ENCODE results near the gene CCDC57. TPM values are rescaled to one million over a fixed set of nuclear protein-coding genes. Genes with fewer than 3 reads are reported as not detected.
A peak's percentile ranks its signal among the peaks of the same experiment; 100 is the strongest.
"Not testable (repeated sequence)": the region's sequence is repeated elsewhere in the genome, so short reads cannot be mapped to it uniquely, and the experiment has no call there.

Gene CCDC57
- total RNA-seq, 1 experiment from 2014 or later: 14.6 TPM

DNA sequence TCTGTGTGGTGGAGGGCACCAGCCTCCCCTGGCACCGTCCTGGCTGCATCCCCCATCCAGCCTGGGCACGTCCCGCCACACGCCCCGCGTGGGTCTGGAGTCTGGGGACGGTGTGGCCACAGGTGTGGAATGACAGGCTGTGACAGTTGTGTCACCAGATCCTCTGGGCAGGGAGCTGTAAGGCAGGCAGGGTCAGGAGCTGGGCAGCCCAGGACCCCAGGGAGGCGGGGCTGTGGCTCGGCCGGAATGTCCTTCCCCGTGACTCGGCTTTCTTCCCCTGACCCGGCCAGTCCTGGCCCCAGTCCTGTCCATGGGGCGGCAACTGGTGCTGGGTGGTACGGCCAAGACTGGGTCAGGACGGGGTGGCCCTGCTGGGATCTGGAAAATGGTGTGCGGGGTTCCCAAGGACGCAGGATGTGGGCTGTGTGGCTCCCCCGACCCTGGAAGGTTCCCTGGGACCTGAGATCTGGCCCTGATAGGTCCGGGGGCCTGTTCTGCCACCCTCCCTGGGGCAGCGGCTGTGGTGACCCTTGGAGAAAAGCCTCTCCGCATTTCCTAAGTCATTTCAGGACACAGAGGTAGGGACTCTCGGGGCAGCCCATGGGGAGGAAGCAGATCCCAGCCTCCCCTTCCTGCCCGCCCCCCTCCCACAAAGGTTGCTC, 12.9 kb upstream of the CCDC57 start:
- no peak for DNase-seq (ENCODE audit: low spot score)

DNA sequence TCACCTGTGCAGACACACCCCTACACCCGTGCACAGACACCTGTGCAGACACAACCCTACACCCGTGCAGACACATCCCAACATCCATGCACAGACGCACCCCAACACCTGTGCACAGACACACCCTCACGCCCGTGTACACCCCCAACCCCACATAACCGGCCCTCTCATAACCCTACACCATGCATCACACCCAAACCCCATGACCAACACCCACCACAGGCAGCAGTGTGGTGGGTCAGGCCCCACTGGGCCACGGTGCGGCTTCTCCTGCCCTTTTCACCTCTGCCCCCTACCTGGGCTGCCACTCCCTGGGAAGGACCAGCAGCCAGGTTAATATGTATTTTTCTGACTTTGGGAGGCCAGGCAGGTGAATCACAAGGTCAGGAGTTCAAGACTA, 12.0 kb upstream of the CCDC57 start:
- no peak for DNase-seq (ENCODE audit: low spot score)

DNA sequence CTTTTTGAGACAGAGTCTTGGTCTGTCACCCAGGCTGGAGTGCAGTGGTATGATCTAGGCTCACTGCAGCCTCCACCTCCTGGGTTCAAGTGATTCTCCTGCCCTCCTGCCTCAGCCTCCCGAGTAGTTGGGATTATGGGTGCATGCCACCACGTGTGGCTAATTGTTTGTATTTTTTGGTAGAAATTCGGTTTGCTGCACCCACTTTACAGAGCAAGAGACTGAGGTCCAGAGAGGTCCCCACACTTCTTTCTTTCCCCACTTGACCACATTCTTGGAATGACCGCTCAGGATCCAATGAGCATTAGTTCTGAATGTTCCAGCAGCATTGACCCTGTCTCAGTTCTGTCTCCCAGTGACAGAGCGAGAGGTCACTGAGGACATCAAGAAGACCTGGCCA, 10.9 kb upstream of the CCDC57 start:
- DNase-seq (ENCODE audit: low spot score): no peak

DNA sequence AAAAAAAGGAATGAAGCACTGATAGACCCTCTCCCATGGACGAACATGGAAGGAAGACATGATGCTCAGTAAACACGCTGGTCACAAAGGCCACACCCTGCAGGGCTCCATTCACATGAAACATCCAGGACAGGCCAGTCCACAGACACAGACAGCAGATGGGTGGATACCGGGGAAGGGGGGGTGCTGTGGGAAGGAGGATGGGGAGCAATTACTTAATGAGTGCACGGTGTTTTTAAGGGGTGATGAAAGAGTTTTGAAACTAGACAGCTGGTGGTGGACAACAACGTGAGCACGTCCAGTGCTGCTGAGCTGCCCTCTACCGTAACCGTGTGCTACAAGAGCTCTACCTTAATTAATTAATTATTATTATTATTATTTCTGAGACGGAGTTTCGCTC, 10.2 kb upstream of the CCDC57 start:
- DNase-seq (ENCODE audit: low spot score): no peak

DNA sequence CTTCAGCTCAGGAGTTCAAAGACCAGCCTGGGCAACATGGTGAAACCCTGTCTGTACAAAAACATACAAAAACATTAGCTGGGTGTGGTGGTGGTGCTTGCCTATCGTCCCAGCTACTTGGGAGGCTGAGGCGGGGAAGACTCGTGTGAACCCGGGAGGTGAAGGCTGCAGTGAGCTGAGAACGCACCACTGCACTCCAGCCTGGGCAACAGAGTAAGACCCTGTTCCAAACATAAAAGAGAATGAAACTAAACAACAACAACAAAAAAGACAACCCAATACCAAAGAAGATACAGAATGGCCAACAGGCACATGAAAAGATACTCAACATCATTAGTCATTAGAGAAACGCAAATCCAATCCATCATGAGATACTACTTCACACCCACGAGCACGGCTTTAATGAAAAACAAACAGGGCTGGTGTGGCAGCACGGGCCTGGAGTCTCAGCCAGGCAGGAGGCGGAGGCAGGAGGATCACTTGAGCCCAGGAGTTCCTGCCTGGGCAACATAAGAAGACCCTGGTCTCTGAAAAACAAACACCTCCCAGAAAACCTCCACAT, 8.8 kb upstream of the CCDC57 start:
- no peak for DNase-seq (ENCODE audit: low spot score)

DNA sequence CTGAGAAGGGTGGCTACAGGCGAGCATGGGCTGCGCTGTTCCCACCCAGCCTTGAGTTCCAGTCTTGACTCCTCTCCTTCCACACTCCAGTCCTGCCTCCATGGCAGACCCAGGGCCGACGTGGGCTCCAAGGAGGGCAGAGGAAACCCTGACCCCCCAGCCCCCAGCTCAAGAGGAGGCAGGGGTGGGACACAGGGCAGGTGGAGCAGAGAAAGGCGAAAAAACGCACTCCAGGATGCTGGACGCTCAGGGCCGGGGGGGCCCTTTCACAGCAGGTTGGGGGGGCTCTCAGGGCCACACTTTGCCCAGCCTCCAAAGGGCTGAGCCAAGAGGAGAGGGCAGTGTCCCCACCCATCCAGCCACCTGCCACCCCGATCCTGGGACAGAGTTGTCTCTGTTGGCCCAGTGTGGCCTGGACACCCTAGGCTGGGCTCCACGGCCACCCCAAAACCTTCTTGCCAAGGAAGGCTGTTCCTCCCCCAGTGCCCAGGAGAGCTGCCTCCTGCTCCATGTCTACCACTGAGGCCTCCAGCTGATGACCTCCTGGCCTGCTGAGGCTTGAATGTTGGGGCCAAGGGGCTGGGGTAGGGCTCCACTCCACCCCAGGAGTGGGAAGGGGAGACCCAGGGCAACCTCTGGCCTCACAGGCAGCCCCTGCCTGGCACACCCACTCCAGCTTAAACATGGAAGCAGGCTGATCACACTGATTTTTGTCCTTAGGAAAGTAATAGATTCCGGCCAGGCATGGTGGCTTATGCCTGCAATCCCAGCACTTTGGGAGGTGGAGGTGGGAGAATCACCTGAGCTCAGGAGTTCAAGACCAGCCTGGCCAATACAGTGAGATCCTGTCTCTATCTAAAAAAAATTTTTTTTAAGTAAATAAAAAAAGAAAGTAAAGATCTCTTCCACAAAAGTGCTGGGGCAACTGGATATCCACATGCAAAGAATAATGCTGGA, 7.4 kb upstream of the CCDC57 start:
- no peak for DNase-seq (ENCODE audit: low spot score)

DNA sequence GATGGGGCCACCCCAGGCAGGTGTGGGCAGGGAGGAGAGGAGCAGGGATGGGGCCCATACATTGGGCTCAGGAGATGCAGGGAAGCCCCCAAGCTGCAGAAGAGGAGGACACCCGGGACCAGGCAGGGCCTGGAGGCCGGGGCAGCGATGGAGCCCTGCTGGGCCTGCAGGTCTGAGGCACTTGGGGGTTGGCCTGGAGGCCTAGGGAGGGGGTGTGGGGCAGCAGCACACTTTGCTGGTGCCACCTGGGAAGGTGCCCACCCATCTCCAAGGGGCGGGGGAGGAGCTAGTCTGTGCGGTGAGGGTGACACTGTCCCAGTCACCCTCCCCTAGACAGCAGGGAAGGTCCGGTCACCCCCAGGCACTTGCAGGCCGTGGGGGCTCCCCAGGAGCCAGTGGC, 6.4 kb upstream of the CCDC57 start:
- no peak for DNase-seq (ENCODE audit: low spot score)

DNA sequence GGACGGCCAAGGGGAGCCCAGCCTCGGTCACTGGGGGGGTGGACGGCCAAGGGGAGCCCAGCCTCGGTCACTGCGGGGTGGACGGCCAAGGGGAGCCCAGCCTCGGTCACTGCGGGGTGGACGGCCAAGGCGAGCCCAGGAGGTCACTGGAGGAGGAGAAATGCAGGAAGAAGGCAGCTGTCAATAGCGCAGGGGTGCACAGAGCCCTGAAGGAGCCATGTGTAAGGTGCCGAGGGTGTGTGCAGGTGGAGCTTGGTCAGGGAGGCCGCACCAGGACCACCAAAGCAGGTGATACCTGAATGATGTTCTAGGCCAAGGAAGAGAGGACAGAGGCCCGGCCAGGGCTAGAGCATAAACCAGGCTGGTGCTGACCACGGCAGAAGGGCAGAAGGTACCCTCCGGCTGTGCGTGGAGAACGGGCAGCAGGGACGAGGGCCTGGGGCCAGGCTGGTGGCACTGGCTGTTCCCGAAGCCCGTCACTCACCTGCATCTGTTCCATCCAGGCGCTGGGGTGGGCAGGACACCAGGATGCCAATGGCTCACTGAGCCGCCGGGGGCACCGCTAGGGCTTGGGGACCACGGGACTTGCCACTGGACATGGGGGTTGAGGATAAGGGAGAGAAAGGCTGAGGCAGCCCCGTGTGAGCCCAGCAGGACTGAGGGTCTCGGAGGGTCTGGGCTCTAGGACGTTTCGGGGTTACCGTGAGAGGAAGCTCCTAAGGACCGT, 5.9 kb upstream of the CCDC57 start:
- DNase-seq (ENCODE audit: low spot score): no peak

DNA sequence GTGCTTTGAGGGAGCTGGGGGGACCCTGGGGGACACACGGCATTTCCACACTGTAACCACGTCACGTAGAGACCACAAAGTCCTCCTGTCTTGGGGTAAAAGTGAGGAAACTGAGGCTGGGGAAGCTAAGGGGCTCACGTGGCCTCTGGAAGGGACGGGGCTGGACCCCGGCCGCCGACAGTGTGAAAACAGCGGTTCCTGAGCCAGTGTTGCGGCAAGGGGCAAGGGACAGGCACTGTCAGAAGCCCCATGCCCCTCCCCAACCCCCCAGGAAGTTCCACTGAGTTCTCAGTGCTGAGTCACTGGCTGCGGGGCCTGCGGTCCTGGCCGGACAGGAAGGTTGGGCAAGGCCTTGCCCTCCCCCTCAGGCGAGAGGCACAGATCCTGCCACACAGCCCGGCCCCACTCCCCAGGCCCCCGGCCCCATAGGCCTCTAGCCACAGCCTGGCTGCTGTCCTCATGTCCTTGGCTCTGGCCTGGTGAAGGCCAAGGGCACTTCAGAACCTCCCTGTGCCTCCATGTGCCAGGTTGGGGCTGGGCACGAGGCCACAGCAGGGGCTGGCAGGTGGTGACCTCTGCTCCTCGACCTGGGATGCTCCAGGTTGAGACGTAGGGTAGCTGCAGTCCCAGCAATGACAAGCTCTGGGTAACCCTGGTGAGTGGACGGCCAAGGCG, 5.0 kb upstream of the CCDC57 start:
- DNase-seq (ENCODE audit: low spot score): peak; percentile 95

DNA sequence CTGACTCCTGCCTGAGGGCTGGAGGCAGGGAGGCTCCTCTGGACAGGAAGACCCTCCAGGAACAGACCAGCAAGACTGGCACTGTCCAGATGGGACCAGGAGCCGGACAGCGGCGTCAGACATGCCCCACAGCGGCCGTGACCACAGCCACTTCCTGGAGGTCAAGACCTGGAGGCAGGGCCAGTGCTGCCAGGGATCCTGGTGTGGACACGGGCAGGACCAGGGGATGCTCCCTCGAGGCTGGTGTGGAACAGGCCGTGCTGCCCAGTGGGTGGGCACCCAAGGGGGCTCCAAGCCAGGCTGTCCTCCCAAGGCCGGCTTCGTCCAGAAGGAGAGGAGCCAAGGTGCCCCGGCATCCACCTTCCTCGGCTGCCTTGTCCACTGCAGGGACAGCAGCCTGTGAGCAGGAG, 4.5 kb upstream of the CCDC57 start:
- peak; percentile 77 for DNase-seq (ENCODE audit: low spot score)

DNA sequence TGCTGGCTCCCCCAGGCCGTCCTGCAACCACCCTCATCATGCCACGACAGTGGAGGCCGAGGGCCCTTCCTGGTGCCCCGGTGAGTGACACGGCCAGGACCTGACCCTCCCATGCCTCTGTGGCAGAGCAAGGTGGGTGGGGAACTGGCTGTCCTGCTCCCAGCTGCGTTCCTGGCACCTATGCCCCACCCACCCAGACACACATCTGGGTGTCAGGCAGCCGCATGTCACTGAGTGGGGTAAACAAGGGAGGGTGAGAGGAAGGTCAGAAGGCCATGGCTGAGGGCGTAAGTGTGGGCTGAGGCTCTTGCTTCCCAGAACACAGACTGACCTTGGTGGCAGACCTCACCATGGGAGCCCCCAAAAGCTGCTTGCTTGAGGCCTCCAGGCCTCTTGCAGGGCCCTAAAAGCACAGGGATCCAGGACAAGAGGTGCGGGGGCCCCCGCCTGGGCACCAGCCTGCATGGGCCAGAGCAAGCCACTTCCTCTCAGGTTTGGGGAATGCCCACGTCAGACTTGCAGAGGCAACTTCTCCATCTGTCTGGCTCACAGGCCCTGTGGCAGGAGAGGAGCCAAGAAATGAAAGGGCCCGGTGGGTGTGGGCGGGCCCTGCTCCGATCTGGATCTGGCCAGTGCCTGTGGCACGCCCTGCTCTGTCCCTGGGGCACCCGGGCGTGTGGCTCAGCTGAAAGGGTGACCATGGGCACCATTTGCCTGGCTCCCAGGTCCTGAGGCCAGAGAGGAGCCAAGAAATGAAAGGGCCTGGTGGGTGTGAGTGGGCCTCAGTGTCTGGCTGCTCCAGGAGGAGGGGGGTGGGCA, 3.9 kb upstream of the CCDC57 start:
- peak; percentile 95 for DNase-seq (ENCODE audit: low spot score)

DNA sequence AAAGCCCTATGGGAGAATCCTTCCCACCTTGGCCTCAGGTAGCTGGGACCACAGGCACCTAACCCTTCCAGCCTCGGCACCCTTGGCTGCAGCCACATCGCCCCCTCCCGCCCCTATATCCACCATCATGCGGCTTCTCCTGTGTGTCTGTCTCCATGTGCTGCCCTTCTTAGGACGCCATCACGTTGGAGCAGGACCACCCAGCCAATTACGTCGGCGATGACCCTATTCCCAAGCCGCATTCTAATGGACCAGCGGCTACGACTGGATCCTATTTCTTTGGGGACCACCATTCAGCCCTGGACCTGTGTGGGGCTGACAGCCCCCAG, 3.3 kb upstream of the CCDC57 start:
- no peak for DNase-seq (ENCODE audit: low spot score)

DNA sequence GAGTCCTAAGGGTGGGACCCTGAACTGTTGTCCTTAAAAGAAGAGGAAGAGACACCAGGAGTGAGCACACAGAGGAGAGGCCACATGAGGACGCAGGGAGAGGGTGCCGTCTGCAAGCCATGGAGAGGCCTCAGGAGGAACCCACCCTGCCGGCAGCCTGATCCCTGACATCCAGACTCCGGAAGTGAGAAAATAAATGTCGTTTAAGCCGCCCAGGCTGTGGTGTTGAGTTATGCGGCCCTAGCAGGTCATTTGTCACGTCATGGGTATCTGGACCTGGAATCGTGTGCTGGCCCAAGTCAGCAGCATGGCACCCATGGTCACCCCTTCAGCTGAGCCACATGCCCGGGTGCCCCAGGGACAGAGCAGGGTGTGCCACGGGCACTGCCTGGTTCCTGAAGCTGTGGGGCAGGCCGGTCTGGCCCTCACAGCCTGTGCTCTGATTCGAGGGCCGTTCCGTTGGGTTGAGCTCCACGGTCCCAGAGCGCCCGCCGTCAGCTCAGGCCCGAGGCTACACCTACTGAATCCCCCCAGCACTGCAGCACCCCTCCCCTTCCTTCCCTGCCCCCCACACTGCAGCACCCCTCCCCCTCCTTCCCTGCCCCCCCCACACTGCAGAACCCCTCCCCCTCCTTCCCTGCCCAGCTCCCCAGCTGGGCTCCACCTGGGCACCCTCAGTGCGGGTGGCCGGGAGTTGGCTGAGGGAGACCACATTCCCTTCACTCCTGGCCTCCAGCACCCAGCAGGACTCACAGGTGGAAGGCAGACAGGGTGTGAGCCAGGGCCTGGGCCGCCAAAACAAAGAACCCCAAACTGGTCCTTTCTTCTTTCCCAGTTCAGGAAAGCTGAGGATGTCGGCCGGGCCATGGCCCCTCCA, 2.7 kb upstream of the CCDC57 start:
- no peak for DNase-seq (ENCODE audit: low spot score)

DNA sequence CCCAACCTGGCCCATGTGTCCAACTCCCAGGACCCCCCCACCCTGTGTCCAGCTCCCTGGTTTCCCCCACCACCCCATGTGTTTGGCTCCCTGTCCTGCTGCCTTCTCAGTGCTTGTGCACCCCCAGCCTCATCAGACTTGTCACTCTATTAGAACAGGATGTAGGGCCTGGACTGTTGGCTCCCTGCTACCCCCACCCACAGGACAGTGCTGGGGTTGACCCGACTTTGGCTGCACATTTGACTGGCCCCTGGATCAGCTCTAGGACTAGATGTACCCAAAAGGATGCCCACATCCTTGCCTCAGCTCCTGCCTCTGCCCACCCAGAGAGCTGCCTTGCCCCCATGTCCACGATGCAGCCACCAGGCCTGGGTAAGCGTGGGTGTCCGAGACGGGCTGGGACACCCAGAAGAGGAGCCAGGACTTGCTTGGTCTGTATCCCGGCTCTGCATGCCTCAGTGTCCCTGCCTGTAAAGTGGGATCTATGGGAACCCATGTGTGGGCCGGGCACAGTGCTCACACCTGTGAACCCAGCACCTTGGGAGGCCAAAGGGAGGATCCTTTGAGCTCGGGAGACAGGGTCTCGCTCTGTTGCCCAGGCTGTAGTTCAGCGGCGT, 1.5 kb upstream of the CCDC57 start:
- DNase-seq (ENCODE audit: low spot score): no peak

DNA sequence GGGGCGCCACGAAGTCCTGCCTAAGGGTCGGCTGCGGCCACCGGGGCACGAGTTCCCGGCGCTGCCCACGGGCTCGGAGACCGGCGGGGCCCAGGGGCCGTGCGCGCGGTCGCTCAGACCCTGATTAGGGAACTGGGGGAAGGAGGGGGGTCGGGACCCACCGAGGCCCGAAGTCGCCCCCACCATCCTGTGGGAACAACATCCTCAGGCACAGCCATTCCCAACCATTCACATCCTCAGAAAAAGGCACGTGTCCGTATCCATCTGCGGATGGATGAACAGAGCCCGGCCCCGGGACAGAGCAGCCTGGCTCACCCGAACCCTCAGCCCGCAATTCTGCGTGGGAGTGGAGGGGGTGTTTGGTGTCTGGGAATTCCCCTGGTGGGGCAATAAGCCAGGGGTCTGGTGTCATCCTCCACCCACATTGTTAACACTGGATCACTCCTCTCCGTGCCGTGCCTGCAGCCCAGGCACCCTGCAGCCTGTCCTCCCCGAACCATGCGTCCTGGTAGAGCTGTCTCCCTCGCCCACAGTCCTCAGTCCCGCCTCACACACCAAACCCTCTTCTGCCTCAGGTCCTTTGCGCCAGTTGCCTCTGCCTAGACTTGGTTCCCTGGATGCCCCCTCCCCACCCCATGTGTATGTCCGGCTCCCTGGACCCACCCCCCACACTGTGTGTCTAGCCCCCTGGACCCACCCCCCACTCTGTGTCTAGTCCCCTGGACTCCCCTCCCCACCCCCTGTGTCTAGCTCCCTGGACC, 789 bp upstream of the CCDC57 start:
- DNase-seq (ENCODE audit: low spot score): peak; percentile 58

DNA sequence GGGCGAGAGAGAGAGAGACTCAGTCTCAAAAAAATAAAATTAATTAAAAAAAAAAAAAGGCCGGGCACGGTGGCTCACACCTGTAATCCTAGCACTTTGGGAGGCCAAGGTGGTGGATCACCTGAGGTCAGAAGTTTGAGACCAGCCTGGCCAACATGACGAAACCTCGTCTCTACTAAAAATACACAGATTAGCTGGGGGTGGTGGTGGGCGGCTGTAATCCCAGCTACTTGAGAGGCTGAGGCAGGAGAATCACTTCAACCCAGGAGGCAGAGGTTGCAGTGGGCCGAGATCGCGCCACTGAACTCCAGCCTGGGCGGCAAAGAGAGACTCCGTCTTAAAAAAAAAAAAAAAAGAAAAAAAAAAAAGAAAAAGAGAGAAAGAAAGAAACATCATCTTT, 2.0 kb downstream of the CCDC57 start:
- DNase-seq (ENCODE audit: low spot score): not testable (repeated sequence)

DNA sequence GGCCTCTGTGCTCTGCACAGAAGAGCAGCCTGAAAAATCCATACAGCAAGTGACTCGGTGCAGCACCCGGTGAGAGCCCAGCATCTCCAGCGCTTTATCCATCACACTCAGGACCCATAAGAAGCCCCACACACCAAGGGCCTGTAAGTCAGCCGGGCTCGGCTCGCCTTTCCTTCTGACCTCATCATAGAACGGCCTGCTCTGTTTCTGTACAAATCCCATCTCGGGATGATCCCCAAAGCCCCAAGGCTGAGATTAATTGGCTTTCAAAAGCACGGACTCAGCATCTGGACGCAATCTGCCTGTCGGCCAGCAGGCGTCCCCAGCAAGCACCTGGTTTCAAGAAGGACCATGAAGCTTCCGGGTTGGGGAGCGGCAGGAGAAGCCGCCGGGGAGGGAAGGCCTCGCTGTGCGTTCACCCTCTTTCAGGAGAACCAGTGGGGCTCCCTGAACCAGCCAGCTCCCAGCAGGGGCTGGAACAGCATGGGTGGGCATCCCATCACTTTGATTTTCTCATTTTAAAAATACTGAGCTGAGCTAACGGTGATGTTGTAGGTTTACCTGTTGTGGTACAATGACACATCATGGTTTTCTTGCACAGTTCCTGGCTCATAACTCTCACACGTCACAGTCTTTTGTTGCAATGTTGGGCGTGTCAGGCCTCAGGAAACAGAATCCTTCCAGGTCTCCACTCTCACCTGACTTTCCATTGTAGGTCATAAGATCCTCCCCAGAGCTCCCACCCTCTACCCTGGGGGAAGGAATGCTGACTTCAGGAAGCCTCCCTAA, 6.7 kb downstream of the CCDC57 start:
- DNase-seq (ENCODE audit: low spot score): peak; percentile 83
